ENCODE data around the gene MAGI1.

DNA sequence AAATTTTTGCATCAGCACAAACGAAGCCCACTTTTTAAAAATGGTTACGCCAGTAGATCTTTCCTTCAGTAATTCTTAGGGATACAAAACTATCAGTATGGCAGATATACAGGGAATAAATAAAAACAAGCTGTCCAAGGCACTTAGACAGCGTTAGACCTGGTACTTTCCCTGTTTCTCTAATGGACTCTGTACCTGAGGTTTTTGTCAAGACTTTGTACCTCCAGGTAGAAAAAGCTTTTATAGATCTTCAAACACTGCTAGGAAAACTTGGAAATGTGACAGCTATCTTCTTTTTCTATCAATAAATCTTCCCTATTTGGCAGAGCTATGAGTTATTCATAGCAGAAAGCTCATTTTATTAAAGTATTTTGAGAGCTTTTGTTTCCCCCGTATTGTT lies 477.8 kb downstream of the MAGI1 start:
- no peak for TF ChIP-seq GATA2 (IDR thresholded peaks at IDR 0.05; ENCODE audit: low read depth, low read length)
- TF ChIP-seq GATA3 (IDR thresholded peaks at IDR 0.05; ENCODE audit: low read depth, low read length) = no peak

All from SH-SY5Y (cell line).